ENCODE measurements around the gene GSG1L.
"Not testable (repeated sequence)": the region's sequence is repeated elsewhere in the genome, so short reads cannot be mapped to it uniquely, and the experiment has no call there.

The GSG1L gene

DNA sequence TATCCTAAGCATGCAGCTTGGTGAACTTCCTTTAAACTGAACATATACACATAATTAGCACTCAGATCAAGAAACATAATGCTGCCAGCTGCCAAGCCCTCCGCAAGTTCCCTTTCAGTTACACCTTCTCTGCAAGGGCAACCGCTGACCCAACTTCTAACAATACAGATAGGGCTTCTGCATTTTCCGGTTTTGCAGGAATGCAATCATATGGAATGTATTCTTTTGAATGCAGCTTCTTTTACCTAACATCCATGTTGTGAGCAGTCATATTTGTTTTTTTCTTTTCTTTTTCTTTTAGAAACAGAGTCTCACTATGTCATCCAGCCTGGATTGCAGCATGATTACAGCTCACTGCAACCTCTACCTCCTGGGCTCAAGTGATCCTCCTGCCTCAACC lies 110.7 kb downstream of the GSG1L start:
- DNase-seq (ENCODE audit: low read depth in 2 of 2, low spot score in 1 of 2): no peak

DNA sequence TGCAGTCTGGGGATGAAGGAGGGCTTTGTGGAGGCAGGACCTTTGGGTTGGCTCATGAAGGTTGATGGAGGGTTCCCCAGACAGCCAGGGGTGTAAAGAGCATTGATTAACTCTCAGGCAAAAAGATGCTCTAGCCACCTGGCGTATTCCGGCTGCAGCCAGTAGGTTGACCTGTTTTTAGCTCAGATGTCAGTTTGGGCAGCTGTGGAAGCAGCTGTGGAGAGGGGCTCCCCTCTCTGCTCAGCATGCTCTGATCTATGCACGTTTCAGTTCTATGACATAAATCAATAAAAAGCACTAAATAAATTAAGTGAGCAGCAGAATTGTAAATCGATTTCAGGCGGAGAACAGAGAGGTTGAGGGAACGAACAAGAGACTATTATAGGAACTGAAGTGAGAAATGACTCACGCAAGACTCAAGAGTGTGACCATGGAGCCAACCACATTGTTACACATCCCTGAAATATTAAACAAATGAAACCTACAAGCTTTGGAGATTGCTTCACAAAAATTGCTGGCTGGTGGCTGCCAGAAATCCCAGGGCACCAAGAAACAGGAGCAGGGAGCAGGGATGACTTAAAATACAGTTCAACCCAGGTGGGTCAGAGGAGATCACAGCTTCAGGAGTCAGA lies 111.9 kb downstream of the GSG1L start:
- DNase-seq (ENCODE audit: low read depth in 2 of 2, low spot score in 1 of 2): no peak

DNA sequence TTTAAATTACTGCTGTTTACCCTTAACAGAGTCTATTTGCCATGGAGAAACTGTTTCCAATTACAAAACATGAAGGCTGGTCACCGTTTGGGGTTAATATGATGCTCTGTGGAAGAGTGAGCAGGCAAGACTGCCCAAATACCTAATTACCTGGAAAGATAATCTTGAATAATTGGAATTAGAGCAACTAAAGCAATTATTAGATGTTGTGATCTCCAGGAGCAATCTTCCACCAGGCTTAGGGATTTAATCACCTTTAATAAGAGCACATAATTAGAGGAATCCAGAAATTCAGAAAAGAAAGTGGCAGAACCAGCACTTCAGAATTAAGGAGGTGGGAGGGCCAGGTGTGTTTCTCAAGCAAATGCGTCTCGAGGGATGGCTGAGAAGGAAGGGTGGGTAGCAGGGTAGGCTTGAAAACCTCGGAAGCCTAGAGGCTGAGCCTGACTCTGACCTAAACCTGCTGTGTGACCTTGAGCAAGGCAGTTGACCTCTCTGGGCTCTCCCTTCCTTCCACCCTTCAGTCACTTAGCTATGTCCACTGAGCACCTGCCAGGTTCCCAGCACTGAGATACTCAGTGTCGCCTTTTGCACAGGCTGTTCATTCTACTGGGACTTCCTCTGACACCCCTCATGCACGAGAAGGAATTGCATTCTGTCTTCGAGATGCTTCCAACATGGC lies 113.2 kb downstream of the GSG1L start:
- no peak for DNase-seq (ENCODE audit: low read depth in 2 of 2, low spot score in 1 of 2)

DNA sequence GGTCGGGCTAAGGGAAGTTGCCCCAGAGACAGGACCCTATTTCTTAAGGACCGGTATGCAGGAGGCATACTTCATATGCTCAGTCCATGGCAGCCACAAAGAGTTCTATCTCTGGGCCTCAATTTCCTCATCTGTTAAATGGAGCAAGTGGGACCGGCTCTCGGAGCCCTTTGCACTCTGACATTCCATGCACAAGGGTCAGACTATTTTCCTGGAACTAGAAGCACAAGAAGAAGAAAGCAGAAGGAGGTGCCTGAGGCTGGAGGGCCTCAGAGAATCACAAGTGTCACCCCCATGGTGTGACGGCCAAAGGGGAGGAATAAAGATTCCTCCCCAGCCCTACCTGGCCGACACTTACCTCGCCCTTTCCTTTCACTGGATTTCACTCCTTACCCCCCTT lies 115.8 kb downstream of the GSG1L start:
- DNase-seq (ENCODE audit: low read depth in 2 of 2, low spot score in 1 of 2): no peak

DNA sequence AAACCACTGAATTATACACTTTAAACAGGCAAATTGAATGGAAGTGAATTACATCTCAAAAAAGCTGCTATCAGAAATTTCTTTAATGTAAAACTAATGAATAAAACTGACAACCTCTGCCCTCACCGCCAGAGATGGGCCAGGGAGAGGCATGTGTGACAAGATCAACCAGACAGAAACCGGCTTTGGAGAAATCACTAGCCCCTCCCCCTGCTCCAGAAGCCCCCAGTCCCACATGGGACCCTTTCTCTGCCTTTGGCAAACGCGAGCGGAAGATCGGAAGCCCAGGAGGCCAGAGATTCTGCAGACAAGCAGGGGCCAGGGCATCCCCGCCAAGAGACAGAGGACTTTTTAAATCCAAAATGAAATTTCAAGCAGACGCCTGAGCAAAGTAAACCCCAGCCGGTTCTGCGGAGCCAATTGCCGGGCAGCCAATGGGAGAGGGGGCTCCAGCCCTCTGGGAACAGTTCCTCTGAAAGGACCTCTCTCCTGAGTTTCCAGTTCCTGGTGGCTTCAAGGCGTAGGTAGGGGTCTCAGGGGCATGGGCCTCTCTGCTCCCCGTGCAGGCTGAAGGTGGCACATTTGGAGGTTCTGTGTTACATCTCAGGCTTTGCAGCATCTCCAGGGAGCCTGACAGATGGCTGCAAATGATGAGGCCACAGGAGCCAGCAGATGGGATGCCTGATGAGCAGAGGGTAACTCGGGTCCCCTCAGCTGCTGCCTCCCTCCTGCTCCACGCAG lies 118.1 kb downstream of the GSG1L start:
- no peak for DNase-seq (ENCODE audit: low read depth in 2 of 2, low spot score in 1 of 2)

DNA sequence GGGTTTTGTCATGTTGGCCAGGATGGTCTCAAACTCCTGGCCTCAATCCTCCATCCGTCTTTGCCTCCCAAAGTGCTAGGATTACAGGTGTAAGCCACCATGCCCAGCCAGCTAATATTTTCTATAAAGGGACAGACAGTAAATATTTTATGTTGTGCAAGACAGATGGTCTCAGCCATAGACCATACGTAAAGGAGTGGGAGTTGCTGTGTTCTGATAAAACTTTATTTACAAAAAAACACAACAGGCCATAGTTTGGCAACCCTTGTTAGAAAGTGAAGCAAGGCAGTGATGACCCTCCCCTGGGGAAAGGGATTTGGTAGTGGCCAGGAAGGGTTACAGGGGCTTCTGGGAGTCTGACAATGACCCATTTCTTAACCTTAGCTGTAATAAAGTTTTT lies 119.7 kb downstream of the GSG1L start:
- no peak for DNase-seq (ENCODE audit: low read depth in 2 of 2, low spot score in 1 of 2)

DNA sequence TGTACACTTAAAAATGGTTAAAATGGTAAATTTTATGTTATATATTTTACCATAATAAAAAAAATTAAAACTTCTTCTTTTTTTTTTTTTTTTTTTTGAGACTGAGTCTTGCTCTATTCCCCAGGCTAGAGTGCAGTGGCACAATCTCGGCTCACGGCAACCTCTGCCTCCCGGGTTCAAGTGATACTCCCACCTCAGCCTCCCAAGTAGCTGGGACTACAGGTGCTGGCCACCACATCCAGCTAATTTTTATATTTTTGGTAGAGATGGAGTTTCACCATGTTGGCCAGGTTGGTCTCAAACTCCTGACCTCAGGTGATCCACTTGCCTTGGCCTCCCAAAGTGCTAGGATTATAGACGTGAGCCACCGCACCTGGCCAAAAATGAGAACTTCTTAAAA lies 121.4 kb downstream of the GSG1L start:
- not testable (repeated sequence) for DNase-seq (ENCODE audit: low read depth in 2 of 2, low spot score in 1 of 2)

DNA sequence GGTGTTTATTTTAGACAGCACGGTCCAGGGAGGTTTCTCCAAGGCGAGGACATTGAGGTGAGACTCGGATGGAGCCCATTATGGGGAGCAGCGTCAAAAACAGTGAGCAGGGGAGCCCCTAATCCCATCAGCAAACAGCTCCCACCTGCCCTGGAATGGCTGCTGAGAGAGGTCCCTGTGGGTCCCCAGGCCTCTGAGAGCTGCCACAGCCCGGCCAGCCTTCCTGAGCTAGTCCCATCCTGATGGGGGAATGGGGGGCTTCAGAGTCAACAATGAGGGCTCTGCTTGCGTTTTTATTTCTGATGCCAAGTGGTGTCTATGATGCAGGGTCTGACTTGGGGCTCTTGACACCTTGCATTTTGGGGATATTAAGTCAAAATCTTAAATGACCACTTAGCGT lies 128.4 kb downstream of the GSG1L start:
- no peak for DNase-seq (ENCODE audit: low read depth in 2 of 2, low spot score in 1 of 2)

DNA sequence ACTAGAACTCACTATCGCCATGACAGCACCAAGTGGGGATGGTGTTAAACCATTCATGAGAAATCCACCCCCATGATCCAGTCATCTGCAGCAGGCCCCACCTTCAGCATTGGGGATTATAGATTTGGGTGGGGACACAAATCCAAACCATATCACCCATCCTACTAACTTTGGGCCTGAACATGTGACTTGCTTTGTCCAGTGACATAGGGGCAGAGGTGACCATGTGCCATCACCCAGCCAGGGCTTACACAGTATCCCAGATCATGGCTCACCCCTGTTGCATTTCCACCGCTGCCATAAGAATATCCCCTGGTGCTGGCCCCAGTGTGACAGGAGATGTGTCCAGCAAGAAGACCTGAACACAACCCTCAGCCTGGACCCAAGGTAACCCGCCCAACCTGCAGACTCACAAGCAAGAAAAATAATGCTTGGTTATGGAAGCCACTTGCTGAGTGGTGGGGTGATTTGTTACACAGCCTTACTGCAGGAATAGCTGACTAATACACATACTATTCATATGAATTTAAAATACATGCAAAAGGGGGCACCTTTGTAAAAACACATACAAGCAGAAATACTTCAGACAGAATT lies 130.9 kb downstream of the GSG1L start:
- no peak for DNase-seq (ENCODE audit: low read depth in 2 of 2, low spot score in 1 of 2)

DNA sequence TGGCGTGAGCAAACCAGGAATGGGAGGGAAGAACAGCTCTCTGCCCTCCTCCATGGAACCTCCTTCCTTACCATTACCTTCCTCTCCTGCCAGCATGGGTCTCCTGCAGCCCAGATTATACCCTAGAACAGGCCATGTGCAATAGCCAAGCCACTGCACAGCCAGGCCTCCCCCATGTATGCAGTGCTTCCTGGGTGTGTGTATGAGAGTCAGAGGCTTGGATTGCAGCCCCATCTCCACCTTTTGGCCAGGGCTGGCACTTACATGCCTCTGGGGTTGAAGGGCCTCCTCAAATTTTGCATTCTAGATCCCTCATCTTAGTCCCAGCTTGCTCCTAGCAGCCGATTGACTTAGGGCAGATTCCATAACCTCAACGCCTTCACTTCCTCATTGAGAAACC lies 133.7 kb downstream of the GSG1L start:
- no peak for DNase-seq (ENCODE audit: low read depth in 2 of 2, low spot score in 1 of 2)

DNA sequence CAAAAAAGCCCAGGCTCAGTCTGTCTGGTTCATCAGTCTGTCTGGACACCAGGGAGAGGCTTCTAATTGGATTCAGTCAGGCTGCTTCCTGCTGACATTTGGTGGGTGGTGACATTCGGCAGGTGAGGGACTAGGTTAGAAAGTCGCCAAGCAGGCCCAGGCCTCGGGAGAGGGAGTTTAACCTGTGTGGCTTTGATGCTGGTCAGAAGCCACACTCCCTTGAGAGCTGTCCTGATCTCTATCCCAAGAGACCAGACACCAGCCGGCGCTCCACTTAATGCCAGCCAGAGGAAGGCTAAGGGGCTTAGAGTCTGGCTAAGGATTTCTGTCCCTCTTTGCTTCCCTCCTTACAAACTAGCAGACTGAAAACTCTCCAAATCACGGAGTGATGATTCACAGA lies 135.0 kb downstream of the GSG1L start:
- no peak for DNase-seq (ENCODE audit: low read depth in 2 of 2, low spot score in 1 of 2)

DNA sequence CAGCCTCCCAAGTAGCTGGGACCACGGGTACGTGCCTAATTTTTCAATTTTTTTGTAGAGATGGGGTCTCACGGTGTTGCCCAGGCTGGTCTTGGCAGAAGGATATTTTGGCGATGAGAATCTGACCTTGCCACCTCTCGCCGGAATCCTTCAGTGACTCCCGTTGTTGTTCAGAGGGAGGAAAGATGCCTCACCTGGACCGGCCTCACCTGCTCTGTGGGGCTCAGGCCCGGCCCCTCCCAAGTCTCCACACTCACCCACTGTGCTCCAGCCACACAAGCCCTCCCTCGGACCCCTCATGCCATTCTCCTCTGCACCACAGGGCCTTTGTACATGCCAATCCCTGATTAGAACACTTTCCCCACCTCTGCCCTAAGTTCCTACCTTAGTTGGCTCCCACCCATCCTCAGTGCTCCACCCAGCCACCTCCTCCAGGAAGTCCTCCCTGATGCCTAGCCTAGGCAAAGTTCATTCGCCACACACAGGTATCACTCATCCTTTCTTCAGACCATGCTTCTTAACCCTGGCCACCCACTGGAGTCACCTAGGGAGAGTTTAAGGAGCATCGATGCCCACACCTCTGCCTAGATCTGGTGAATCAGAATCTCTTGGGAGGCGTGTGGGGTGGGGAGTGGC lies 136.1 kb downstream of the GSG1L start:
- no peak for DNase-seq (ENCODE audit: low read depth in 2 of 2, low spot score in 1 of 2)

DNA sequence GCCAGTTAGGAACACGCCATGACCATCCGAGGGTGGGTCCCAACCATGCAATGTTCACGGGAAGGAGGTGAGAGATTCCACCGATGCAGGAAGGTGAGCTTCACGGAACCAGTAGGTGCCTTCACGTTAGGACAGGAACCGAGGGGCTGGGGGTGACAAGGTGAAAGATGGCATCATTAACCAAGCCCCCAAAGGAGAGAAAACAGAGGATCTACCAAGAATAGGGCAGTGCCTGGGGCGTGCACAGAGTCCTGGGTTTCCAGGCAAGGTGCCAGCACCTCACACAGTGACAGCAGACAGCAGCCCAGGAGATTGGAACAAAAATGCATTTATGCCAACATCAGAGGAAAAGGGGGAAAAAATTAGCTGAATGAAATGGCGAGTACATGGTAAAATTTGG lies 137.9 kb downstream of the GSG1L start:
- no peak for DNase-seq (ENCODE audit: low read depth in 2 of 2, low spot score in 1 of 2)

DNA sequence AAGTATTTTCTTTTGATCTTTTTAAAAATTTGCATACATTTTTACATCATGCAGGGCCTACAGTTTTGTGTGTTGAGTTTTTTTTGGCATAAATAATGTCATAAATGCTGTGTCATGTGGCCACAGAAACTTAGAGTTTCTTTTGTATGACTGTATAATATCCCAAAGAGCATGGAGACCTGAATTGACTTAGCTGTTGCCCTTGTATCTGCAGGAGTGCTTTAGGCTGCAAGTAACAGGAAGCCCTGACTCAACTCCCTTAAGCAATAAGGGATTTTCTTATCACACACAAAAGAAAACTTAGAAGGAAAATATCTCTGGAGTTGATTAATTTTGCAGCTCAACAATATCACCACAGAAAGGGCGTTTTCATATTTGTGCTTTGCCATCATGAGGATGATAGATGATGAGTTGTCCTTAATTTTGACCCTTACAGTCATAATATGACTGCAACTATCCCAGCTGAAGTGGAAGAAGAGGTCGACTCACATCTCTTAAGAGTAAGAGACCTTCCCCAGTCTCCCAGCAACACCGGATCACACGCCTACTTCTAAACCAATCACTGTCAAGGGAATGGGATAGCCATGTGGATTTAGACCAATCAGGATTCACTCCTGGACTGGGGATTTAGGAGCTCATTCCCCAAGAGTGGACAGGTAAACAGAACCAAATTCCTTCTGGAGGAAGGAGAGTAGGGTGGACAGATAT lies 138.9 kb downstream of the GSG1L start:
- no peak for DNase-seq (ENCODE audit: low read depth in 2 of 2, low spot score in 1 of 2)

DNA sequence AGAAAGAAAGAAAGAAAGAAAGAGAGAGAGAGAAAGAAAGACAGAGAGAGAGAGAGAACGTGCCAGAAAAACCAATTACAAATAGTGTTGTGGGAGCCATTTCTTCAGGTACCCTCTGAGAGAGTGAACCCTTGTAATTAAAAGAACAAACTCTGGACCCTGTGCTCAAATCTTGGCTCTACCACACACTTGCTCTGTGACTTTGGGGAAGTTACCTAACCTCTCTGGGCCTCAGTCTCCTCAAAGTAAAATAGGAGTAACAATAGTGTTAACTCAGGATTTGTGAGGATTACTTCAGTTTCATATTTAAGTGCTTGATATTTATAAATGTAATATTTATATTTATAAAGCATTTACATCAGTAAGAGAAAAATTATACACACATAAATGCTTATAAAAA lies 139.8 kb downstream of the GSG1L start:
- DNase-seq (ENCODE audit: low read depth in 2 of 2, low spot score in 1 of 2): no peak

DNA sequence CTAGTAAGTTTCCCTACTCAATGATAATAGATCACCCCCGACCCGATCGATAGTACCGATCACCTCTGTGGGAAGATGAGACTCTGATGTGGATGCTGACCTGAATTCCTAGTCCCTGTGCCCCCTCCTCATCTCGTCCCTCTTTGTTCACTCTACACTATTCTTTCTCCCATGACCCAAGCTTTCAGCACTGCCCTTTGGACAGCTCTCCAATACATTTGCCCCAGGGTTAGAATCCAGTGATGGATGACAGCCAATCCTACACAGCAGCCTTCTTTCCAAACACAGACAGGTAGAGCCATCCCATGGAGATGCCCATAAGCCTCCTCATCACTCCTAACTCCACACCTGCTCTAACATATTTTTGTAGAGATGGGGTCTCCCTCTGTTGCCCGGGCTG lies 141.1 kb downstream of the GSG1L start:
- DNase-seq (ENCODE audit: low read depth in 2 of 2, low spot score in 1 of 2): no peak

DNA sequence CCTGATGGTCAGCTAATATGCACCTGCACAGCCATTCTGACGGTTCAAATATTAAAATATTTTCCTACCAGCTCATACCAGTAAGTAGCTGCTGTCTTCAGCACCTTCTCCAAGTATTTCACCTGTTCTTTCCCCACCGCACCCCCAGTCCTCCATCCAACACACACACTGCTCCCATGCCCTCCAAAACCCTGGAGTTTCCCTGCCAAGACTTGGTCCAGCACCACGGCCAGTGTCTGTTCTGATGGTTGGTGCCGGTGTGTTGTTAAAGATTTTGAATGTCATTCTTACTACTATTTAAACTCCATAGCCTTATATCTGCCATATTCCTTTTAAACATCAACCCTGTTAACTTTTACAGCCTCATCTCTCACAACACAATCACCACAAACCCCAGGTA lies 142.4 kb downstream of the GSG1L start:
- DNase-seq (ENCODE audit: low read depth in 2 of 2, low spot score in 1 of 2): no peak

DNA sequence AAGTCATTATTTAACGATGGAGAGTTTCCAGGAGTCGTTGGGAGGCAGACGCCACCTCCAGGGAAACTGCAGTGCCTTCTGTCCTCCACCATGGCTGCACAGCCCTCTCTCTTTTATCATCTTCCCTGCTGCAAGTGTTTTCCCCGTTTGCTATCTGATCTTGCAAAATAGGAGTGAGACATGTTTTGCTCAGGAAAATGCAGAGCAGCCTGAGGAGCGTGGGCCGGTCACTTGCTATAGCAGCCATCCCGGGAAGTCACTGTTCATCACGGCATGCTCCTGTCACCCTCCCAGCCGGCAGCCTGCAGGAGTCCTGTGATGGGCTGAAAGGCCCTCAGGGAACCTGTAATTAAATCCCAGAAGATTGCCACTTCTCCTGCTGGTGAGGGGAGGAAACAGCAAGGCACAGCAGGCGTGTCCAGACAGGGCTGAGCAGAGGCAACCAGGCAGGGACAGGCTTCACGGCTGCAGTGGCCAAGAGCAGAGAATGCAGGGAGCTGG lies 143.1 kb downstream of the GSG1L start:
- DNase-seq (ENCODE audit: low read depth in 2 of 2, low spot score in 1 of 2): no peak

DNA sequence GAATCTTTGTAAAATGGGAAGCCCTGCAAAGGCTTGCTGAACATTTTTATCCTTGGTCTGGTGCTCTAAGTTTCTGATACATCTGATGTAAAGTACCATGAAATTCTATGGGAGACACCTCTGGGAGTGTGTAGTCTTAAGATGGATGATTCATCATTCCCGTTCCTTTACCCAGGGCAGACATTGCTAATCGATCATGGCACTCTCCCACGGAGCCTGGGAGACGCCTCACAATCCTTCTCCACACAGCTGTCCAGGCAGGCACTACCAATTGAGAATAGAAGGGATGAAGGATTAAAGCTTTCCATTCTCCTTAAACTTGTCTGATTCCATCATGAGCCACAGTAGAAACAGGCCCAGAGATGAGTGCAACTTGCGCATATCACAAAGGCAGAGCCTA lies 144.8 kb downstream of the GSG1L start:
- DNase-seq (ENCODE audit: low read depth in 2 of 2, low spot score in 1 of 2): no peak

DNA sequence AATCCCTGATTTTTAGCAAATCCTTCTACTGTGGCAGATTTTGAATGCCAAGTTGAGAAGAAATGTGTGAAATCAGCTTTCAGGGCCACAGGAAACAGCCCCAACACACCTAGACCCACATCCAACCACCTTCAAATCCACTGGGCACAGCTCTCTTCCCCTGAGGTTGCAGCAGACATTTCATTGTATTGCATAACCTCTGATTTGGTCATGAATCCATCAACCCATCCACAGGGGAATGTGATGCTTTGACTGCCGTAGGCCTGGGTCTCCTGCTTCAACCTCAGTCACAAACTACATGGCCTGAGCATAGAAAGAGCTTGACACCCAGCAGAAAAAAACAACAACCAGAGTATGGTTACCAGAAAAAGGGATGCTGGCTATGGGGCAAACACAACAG lies 145.6 kb downstream of the GSG1L start:
- DNase-seq (ENCODE audit: low read depth in 2 of 2, low spot score in 1 of 2): no peak

DNA sequence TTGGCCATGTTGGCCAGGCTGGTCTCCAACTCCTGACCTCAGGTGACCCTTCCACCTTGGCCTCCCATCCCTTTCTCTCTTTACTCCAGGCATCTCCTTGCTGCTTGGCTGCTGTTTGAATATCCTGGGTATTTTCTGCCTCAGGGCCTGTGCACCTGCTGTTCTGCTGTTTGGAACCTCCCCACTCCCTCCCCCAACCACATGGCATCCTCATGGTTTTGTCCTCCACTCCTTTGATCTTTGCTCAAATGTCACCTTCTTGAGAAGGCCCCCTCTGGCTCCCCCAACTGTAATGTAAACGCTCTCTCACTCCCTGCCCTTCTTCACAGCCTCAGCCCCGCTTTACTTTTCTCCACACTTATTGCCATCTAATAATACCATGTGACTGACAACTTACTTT lies 152.0 kb downstream of the GSG1L start:
- DNase-seq (ENCODE audit: low read depth in 2 of 2, low spot score in 1 of 2): no peak
